Epidermal melanocyte (primary cell): Measurements from ENCODE around the gene EAF1.
"Not testable (repeated sequence)": the region's sequence is repeated elsewhere in the genome, so short reads cannot be mapped to it uniquely, and the experiment has no call there.

Experiments
- DNase-seq: peaks from one replicate; pipeline ENCODE4 v3.0.0; 2011; ENCODE audit warnings: low spot score; ENCODE audit not compliant: insufficient read length

EAF1 gene

GRCh38 chr3:15427182-15427880 is at the start of gene EAF1, which contains the start of gene METTL6:
TSS of gene EAF1 (plus strand) at chr3:15427598. CDS start at chr3:15427780, 182 bp downstream.
TSS of gene METTL6 (minus strand) at chr3:15427544. CDS start at chr3:15426511, 1,033 bp downstream.
- peak; percentile 81 for DNase-seq

- DNase-seq: peak; percentile 36
Measured at GRCh38 chr3:15377961-15378791, 49.2 kb upstream of the EAF1 start.

- DNase-seq: no peak
Measured at GRCh38 chr3:15380980-15381890, 46.2 kb upstream of the EAF1 start.

GRCh38 chr3:15382405-15382923 is 44.9 kb upstream of the EAF1 start:
- DNase-seq: no peak

GRCh38 chr3:15384510-15385237 is 42.7 kb upstream of the EAF1 start:
- DNase-seq: no peak

GRCh38 chr3:15385238-15385695 is 42.1 kb upstream of the EAF1 start:
- not testable (repeated sequence) for DNase-seq

- no peak for DNase-seq
Measured at GRCh38 chr3:15385901-15386653, 41.3 kb upstream of the EAF1 start.

GRCh38 chr3:15386654-15386955 is 40.8 kb upstream of the EAF1 start:
- DNase-seq: not testable (repeated sequence)

- no peak for DNase-seq
Measured at GRCh38 chr3:15387171-15387581, 40.2 kb upstream of the EAF1 start.

GRCh38 chr3:15387735-15388134 is 39.7 kb upstream of the EAF1 start:
- DNase-seq: no peak

- not testable (repeated sequence) for DNase-seq
Measured at GRCh38 chr3:15388335-15388734, 39.1 kb upstream of the EAF1 start.

- no peak for DNase-seq
Measured at GRCh38 chr3:15390460-15390859, 36.9 kb upstream of the EAF1 start.

GRCh38 chr3:15391007-15391406 is 36.4 kb upstream of the EAF1 start:
- DNase-seq: no peak

GRCh38 chr3:15393252-15393651 is 34.1 kb upstream of the EAF1 start:
- not testable (repeated sequence) for DNase-seq

- DNase-seq: not testable (repeated sequence)
Measured at GRCh38 chr3:15398731-15399133, 28.7 kb upstream of the EAF1 start.

GRCh38 chr3:15399970-15400369 is 27.4 kb upstream of the EAF1 start:
- no peak for DNase-seq

- no peak for DNase-seq
Measured at GRCh38 chr3:15401936-15402335, 25.5 kb upstream of the EAF1 start.

GRCh38 chr3:15403495-15403894 is 23.9 kb upstream of the EAF1 start:
- DNase-seq: no peak

GRCh38 chr3:15403965-15404364 is 23.4 kb upstream of the EAF1 start:
- DNase-seq: no peak

GRCh38 chr3:15404767-15405166 is 22.6 kb upstream of the EAF1 start:
- DNase-seq: no peak
